Prostate gland (tissue), 2 donors: ENCODE results near the gene LRRC28.

Experiments used
- CTCF ChIP-seq, 4 experiments: fragments of 200-600 bp in 2 of 4; fragments of 450-650 bp in 2 of 4; sonication (generic) in 2 of 4; IDR thresholded peaks; 1 replicate in 3 of 4; 2 replicates in 1 of 4; pipeline ENCODE4 v1.5.1; 2016 to 2019; ENCODE audit warnings: antibody characterized with exemption in 4 of 4, mild to moderate bottlenecking in 2 of 4, moderate library complexity in 2 of 4
- POLR2A ChIP-seq: fragments of 450-650 bp; IDR thresholded peaks from one replicate; pipeline ENCODE4 v1.6.1; 2016; ENCODE audit warnings: antibody characterized with exemption, mild to moderate bottlenecking

- TF ChIP-seq POLR2A, result no peak
- no peak for TF ChIP-seq CTCF (IDR thresholded peaks at IDR 0.05)
These were observed 188.2 kb downstream of the LRRC28 start for GRCh38 chr15:99439524-99439835.
